PFSK-1 (cell line): ENCODE data around the gene ACAD8.

ENCODE experiments used
- POLR2AphosphoS5 ChIP-seq: IDR thresholded peaks from 2 replicates; pipeline ENCODE4 v1.6.1; 2012; ENCODE audit warnings: low read depth, mild to moderate bottlenecking, control low read depth, low read length, moderate library complexity
- REST ChIP-seq, 2 experiments: IDR thresholded peaks; 2 replicates each; pipeline versions ENCODE4 v1.6.1 to v1.8.0; 2011 to 2012; ENCODE audit warnings: low read depth in 2 of 2, low read length in 2 of 2, control low read depth in 1 of 2, inconsistent platforms in 1 of 2, mild to moderate bottlenecking in 1 of 2, moderate library complexity in 1 of 2; ENCODE audit not compliant: insufficient read depth in 1 of 2
- TAF1 ChIP-seq: IDR thresholded peaks from 2 replicates; pipeline ENCODE4 v1.6.1; 2012; ENCODE audit warnings: low read length, control low read depth, borderline replicate concordance; ENCODE audit not compliant: insufficient read depth

- TF ChIP-seq REST (IDR thresholded peaks at IDR 0.05; ENCODE audit: insufficient read depth in 1 of 2, low read depth in 2 of 2, low read length in 2 of 2) (no peak), POLR2AphosphoS5 (no peak), TAF1 (no peak)
Measured at GRCh38 chr11:134223121-134223520, 30.2 kb upstream of the ACAD8 start.
